Esophagus squamous epithelium (tissue), 5 donors: ENCODE data around the gene LDLRAD4. TPM values are rescaled to one million over a fixed set of nuclear protein-coding genes. Genes with fewer than 3 reads are reported as not detected.

Experiments used
- DNase-seq: peaks from one replicate; lab custom pipeline; 2025; lab: John Stamatoyannopoulos, UW
- H3K27ac ChIP-seq, 4 donors: fragments of 200-600 bp; sonication (generic); one replicate each; pipeline ENCODE4 v1.5.1; 2016 to 2019; ENCODE audit warnings: mild to moderate bottlenecking in 1 of 4
- H3K27me3 ChIP-seq, 4 donors: fragments of 200-600 bp; sonication (generic); 1 replicate in 3 of 4; 2 replicates in 1 of 4; pipeline versions ENCODE4 v1.5.1 to v1.6.0; 2017 to 2021; ENCODE audit warnings: antibody characterized with exemption in 1 of 4
- H3K36me3 ChIP-seq, 3 donors: fragments of 200-600 bp; sonication (generic); one replicate each; pipeline ENCODE4 v1.5.1; 2016 to 2019
- H3K4me1 ChIP-seq, 3 donors: fragments of 200-600 bp; sonication (generic); one replicate each; pipeline ENCODE4 v1.5.1; 2017 to 2019
- H3K4me3 ChIP-seq, 4 donors: fragments of 200-600 bp; sonication (generic); 1 replicate in 3 of 4; 2 replicates in 1 of 4; pipeline ENCODE4 v1.5.1; 2016 to 2019; ENCODE audit warnings: mild to moderate bottlenecking in 2 of 4, moderate library complexity in 1 of 4
- H3K9me3 ChIP-seq, 3 donors: fragments of 200-600 bp; sonication (generic); one replicate each; pipeline ENCODE4 v1.5.1; 2016 to 2019
- CTCF ChIP-seq, 6 experiments: fragments of 450-650 bp in 4 of 6; fragments of 200-600 bp in 2 of 6; sonication (generic) in 2 of 6; IDR thresholded peaks; one replicate each; pipeline ENCODE4 v1.5.1; 2016 to 2019; ENCODE audit warnings: antibody characterized with exemption in 6 of 6, mild to moderate bottlenecking in 4 of 6, moderate library complexity in 4 of 6
- POLR2A ChIP-seq, 4 donors: fragments of 450-650 bp; IDR thresholded peaks; one replicate each; pipeline ENCODE4 v1.6.1; 2017; ENCODE audit warnings: antibody characterized with exemption in 4 of 4, mild to moderate bottlenecking in 4 of 4, moderate library complexity in 3 of 4
- WGBS, 2 donors: methylation state at CpG; one replicate each; pipeline ENCODE4 v1.1.5; 2018; 5-methylcytosine and 5-hydroxymethylcytosine counted together
- intact Hi-C: fragments of 100-400 bp; cut with DNase I; formaldehyde crosslinking; loops from one replicate; pipeline ENCODE4 v1.15.0; 2022
- total RNA-seq, 4 donors: library from RNA; depleted of rRNA; stranded (reverse); fragments of >200 nt; gene quantifications; one replicate each; pipeline ENCODE4 v1.1.0, GENCODE V29; 2016
- donor health status: DM: yes; HTN: yes; CAD: no.

Gene LDLRAD4
- total RNA-seq, 4 donors from 2014 or later: 0.91 to 17.9 (median 6.8) TPM

- no peaks in the 10 kb centered on the region for H3K27me3 ChIP-seq
- no peaks in the 10 kb centered on the region for H3K9me3 ChIP-seq
- intact Hi-C loops: no loop called here
- H3K4me3 ChIP-seq: no peak overlapping the region
- no peak overlapping the region for H3K27ac ChIP-seq
- TF ChIP-seq CTCF (IDR thresholded peaks at IDR 0.05): no peak
- TF ChIP-seq POLR2A (IDR thresholded peaks at IDR 0.05): no peak
- peaks cover 0 to 6% (median 0%) of the 10 kb centered on the region in 3 donors for H3K4me1 ChIP-seq
- no peak for DNase-seq
- WGBS, 2 donors: 84 to 89% methylated on average over 7 to 9 of the region's 9 CpGs
- H3K36me3 ChIP-seq: no peaks in the 10 kb centered on the region
Measured at GRCh38 chr18:13323186-13323585, 104.6 kb downstream of the LDLRAD4 start.

GRCh38 chr18:13324880-13325279 lies 106.3 kb downstream of the LDLRAD4 start:
- no peak overlapping the region for H3K27ac ChIP-seq
- H3K4me1 ChIP-seq: peaks cover 0 to 5% (median 0%) of the 10 kb centered on the region in 3 donors
- TF ChIP-seq CTCF (IDR thresholded peaks at IDR 0.05): no peak
- no peak for TF ChIP-seq POLR2A (IDR thresholded peaks at IDR 0.05)
- no peaks in the 10 kb centered on the region for H3K9me3 ChIP-seq
- H3K36me3 ChIP-seq: no peaks in the 10 kb centered on the region
- no peak for DNase-seq
- intact Hi-C loops: no loop called here
- no peaks in the 10 kb centered on the region for H3K27me3 ChIP-seq
- no peak overlapping the region for H3K4me3 ChIP-seq
- 56 to 70% methylated on average over 8 of the region's 8 CpGs for WGBS, 2 donors

GRCh38 chr18:13328213-13328612 lies 109.7 kb downstream of the LDLRAD4 start:
- no peak for DNase-seq
- H3K4me1 ChIP-seq: no peaks in the 10 kb centered on the region
- intact Hi-C loops: no loop called here
- no peak overlapping the region for H3K27ac ChIP-seq
- H3K27me3 ChIP-seq: no peaks in the 10 kb centered on the region
- 73 to 77% methylated on average over 1 of the region's 1 CpG for WGBS, 2 donors
- H3K9me3 ChIP-seq: no peaks in the 10 kb centered on the region
- no peak overlapping the region for H3K4me3 ChIP-seq
- H3K36me3 ChIP-seq: no peaks in the 10 kb centered on the region
- TF ChIP-seq POLR2A (IDR thresholded peaks at IDR 0.05) (no peak), CTCF (IDR thresholded peaks at IDR 0.05) (no peak)

GRCh38 chr18:13330996-13331395 lies 112.4 kb downstream of the LDLRAD4 start:
- no peaks in the 10 kb centered on the region for H3K4me1 ChIP-seq
- H3K27me3 ChIP-seq: no peaks in the 10 kb centered on the region
- DNase-seq: no peak
- intact Hi-C loops: no loop called here
- no peak overlapping the region for H3K4me3 ChIP-seq
- 33 to 64% methylated on average over 1 of the region's 1 CpG for WGBS, 2 donors
- H3K9me3 ChIP-seq: no peaks in the 10 kb centered on the region
- no peaks in the 10 kb centered on the region for H3K36me3 ChIP-seq
- TF ChIP-seq CTCF (IDR thresholded peaks at IDR 0.05): no peak
- no peak for TF ChIP-seq POLR2A (IDR thresholded peaks at IDR 0.05)
- H3K27ac ChIP-seq: no peak overlapping the region

- Histone ChIP-seq H3K9me3 (no peaks in the 10 kb centered on the region), H3K4me1 (no peaks in the 10 kb centered on the region), H3K4me3 (no peak overlapping the region), H3K27me3 (no peaks in the 10 kb centered on the region), H3K27ac (no peak overlapping the region), H3K36me3 (no peaks in the 10 kb centered on the region)
- no peak for TF ChIP-seq POLR2A (IDR thresholded peaks at IDR 0.05)
- no peak for TF ChIP-seq CTCF (IDR thresholded peaks at IDR 0.05)
- no peak for DNase-seq
- intact Hi-C loops: no loop called here
- 79 to 81% methylated on average over 3 of the region's 3 CpGs for whole genome bisulfite sequencing, 2 donors
Measured at GRCh38 chr18:13331846-13332245, 113.3 kb downstream of the LDLRAD4 start.
